ENCODE results near the gene SPEN. TPM values are rescaled to one million over a fixed set of nuclear protein-coding genes. Genes with fewer than 3 reads are reported as not detected.

Gene SPEN
- total RNA-seq, 3 donors from 2014 or later: 48.7 to 60.3 (median 50.6) TPM

DNA sequence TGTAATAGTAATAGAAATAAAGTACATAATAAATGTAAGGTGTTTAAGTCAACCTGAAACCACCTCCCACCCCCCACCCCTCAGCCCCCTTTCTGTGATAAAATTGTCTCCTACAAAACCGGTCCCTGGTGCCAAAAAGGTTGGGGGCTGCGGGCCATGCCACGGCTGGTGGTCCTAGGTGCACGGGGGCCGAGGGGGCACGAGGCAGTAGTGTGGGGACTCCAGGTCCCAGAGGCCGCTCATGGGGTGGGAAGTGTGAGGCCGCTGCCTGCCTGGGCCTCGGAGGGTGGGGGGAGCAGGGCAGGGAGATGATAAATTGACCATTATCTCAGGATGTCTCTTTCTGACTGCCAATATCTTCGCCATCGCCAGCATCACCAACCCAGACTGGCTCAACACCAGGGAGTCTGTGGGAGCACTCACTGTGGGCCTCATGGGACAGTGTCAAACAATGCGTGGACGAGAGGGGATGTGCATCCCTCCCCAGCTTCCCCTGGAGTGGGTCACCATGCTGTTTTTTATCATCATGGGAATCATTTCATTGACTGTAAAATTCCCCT, 121.9 kb downstream of the SPEN start:
- peaks cover 6% of the 10 kb centered on the region for H3K4me1 ChIP-seq (ENCODE audit: low read depth)
- no peak overlapping the region for H3K4me3 ChIP-seq
- no peak for TF ChIP-seq CTCF (IDR thresholded peaks at IDR 0.05)
- no peak for ATAC-seq
- DNase-seq: no peak
- intact Hi-C loops (cut with DNase I, micrococcal nuclease): no loop called here
- no peaks in the 10 kb centered on the region for H3K9me3 ChIP-seq
- no peaks in the 10 kb centered on the region for H3K36me3 ChIP-seq (ENCODE audit: low read depth)

DNA sequence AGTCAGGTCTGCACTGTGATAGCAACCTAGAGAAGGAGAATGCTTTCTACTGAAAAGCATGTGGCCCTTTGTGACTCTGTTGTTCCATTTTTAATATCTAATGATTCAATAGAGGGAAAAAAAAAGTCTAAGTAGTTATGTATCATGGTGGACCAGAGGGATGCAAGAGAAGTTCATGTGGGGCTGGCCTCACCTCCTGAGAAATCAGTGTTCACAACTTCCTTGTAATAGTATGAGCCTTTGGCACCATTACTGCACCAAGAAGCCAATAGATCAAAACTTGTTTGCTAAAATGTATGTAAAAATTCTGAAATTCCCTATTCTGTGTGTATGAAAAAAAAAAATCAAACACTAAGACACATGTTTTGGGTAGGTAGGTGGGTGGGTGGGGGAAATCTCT, 123.4 kb downstream of the SPEN start:
- DNase-seq (no peak), ATAC-seq (no peak)
- Histone ChIP-seq H3K36me3 (ENCODE audit: low read depth) (no peaks in the 10 kb centered on the region), H3K9me3 (no peaks in the 10 kb centered on the region), H3K4me3 (no peak overlapping the region), H3K4me1 (ENCODE audit: low read depth) (peaks cover 13% of the 10 kb centered on the region)
- TF ChIP-seq CTCF (IDR thresholded peaks at IDR 0.05): no peak
- intact Hi-C loops (cut with DNase I, micrococcal nuclease): no loop called here

- intact Hi-C loops (cut with DNase I, micrococcal nuclease): no loop called here
- TF ChIP-seq CTCF (IDR thresholded peaks at IDR 0.05): no peak
- Histone ChIP-seq H3K9me3 (no peaks in the 10 kb centered on the region), H3K4me1 (ENCODE audit: low read depth) (peaks cover 13% of the 10 kb centered on the region), H3K4me3 (no peak overlapping the region), H3K36me3 (ENCODE audit: low read depth) (no peaks in the 10 kb centered on the region)
- no peak for DNase-seq
- no peak for ATAC-seq
Observed at GRCh38 chr1:15972409-15972808, 124.9 kb downstream of the SPEN start.

DNA sequence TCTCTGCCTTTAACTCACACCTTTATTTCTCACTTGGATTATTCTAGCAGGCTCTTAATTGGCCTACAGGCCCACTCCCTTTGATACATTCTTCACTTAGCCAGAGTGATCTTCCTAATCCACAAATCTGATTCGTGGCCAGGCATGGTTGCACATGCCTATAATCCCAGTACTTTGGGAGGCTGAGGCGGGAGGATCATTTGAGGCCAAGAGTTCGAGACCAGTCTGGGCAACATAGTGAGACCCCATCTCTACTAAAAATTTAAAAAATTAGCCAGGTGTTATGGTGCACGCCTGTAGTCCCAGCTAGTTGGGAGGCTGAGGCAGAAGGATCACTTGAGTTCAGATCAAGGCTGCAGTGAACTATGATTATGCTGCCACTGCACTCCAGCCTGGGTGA, 126.3 kb downstream of the SPEN start:
- no peak for DNase-seq
- no peak for TF ChIP-seq CTCF (IDR thresholded peaks at IDR 0.05)
- H3K36me3 ChIP-seq (ENCODE audit: low read depth): no peaks in the 10 kb centered on the region
- H3K4me3 ChIP-seq: no peak overlapping the region
- peaks cover 13% of the 10 kb centered on the region for H3K4me1 ChIP-seq (ENCODE audit: low read depth)
- no peak for ATAC-seq
- intact Hi-C loops (cut with DNase I, micrococcal nuclease): no loop called here
- H3K9me3 ChIP-seq: no peaks in the 10 kb centered on the region

GRCh38 chr1:15974855-15975254, 127.3 kb downstream of the SPEN start:
- intact Hi-C loops (cut with DNase I, micrococcal nuclease): no loop called here
- Histone ChIP-seq H3K9me3 (no peaks in the 10 kb centered on the region), H3K4me1 (ENCODE audit: low read depth) (peaks cover 13% of the 10 kb centered on the region), H3K4me3 (no peak overlapping the region), H3K36me3 (ENCODE audit: low read depth) (no peaks in the 10 kb centered on the region)
- ATAC-seq (no peak), DNase-seq (no peak)
- TF ChIP-seq CTCF (IDR thresholded peaks at IDR 0.05): no peak

DNA sequence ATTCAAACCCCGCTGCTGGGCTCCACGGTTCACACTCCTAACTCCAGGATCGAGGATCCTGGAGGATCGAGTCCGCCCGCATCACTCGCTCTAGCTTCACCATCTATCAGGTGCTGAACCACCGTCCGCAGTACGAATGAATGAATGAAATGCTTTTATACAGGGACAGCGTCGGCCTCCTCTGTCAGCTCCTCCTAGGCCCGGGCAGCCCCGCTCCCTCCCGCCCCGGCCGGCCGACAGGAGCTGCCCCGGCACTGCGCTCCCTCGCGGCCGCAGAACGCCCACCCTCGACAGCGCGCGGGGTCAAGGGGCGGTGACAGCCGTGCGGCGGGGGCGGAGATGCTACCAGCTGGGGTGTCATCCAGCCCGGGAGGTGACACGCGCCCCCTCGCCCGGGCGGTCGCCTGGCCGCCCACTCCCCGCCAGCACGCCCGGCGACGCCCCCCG, 127.9 kb downstream of the SPEN start:
- intact Hi-C loops (cut with DNase I, micrococcal nuclease): no loop called here
- TF ChIP-seq CTCF (IDR thresholded peaks at IDR 0.05): no peak
- DNase-seq (peak in 2 of 3 donors; percentile 70 to 75), ATAC-seq (peak; percentile 79)
- Histone ChIP-seq H3K4me1 (ENCODE audit: low read depth) (peaks cover 13% of the 10 kb centered on the region), H3K36me3 (ENCODE audit: low read depth) (no peaks in the 10 kb centered on the region), H3K9me3 (no peaks in the 10 kb centered on the region), H3K4me3 (peak overlapping the region; percentile 61)
